ENCODE measurements around the gene LHX4. TPM values are rescaled to one million over a fixed set of nuclear protein-coding genes. Genes with fewer than 3 reads are reported as not detected.

LHX4 gene
- total and polyA plus RNA-seq, 2 of the 13 experiments (the other 11 are each of a cell fraction or from before 2014, with no cell fraction given) = 0.03 to 0.07 TPM

- TF ChIP-seq ZBTB44 (CRISPR knock-in tag; IDR thresholded peaks at IDR 0.05) (no peak), RBAK (CRISPR knock-in tag; IDR thresholded peaks at IDR 0.05) (no peak), CENPBD1 (CRISPR knock-in tag; IDR thresholded peaks at IDR 0.05; ENCODE audit: borderline replicate concordance, low read depth) (no peak), ZNF576 (CRISPR knock-in tag; IDR thresholded peaks at IDR 0.05) (no peak), ZNF343 (CRISPR knock-in tag; IDR thresholded peaks at IDR 0.05) (no peak), WIZ (CRISPR knock-in tag; IDR thresholded peaks at IDR 0.05) (no peak), CCDC6 (CRISPR knock-in tag; IDR thresholded peaks at IDR 0.05) (no peak), REST (IDR thresholded peaks at IDR 0.05; ENCODE audit: borderline replicate concordance in 1 of 2, low read depth in 1 of 2, low read length in 2 of 2) (no peak), CEBPB (IDR thresholded peaks at IDR 0.05; ENCODE audit: borderline replicate concordance, low read depth, low read length) (no peak), ZMAT3 (CRISPR knock-in tag; conservative IDR thresholded peaks at IDR 0.05) (no peak), GTF3A (CRISPR knock-in tag; conservative IDR thresholded peaks at IDR 0.05) (no peak), KDM4B (CRISPR knock-in tag; IDR thresholded peaks at IDR 0.05) (no peak), SRF (IDR thresholded peaks at IDR 0.05; ENCODE audit: low read depth, low read length) (no peak), IRF2 (CRISPR knock-in tag; IDR thresholded peaks at IDR 0.05) (0 out of 2 replicates have a peak, but pooled peaks have one; percentile 52), ZNF280B (CRISPR knock-in tag; IDR thresholded peaks at IDR 0.05; ENCODE audit: borderline replicate concordance) (no peak), EEA1 (CRISPR knock-in tag; IDR thresholded peaks at IDR 0.05; ENCODE audit: borderline replicate concordance) (no peak), CC2D1A (CRISPR knock-in tag; IDR thresholded peaks at IDR 0.05) (no peak), NFYB (CRISPR knock-in tag; IDR thresholded peaks at IDR 0.05) (no peak), RCOR2 (CRISPR knock-in tag; IDR thresholded peaks at IDR 0.05) (no peak), RXRA (CRISPR knock-in tag; IDR thresholded peaks at IDR 0.05) (peak; percentile 62)
Observed at GRCh38 chr1:180253585-180254495, 23.8 kb downstream of the LHX4 start (continued).
